WI38 (cell line): Measurements from ENCODE around the gene RCSD1.

ENCODE experiments used
- H3K4me3 ChIP-seq: 2 replicates; pipeline ENCODE4 v1.5.1; 2011; ENCODE audit warnings: low read depth, mild to moderate bottlenecking, control low read depth, low read length
- TF ChIP-seq, protein P1 (sequence below): IDR thresholded peaks from 2 replicates; pipeline ENCODE4 v1.5.1; 2012; ENCODE audit warnings: low read depth, mild to moderate bottlenecking, control low read depth, low read length

Gene RCSD1

DNA sequence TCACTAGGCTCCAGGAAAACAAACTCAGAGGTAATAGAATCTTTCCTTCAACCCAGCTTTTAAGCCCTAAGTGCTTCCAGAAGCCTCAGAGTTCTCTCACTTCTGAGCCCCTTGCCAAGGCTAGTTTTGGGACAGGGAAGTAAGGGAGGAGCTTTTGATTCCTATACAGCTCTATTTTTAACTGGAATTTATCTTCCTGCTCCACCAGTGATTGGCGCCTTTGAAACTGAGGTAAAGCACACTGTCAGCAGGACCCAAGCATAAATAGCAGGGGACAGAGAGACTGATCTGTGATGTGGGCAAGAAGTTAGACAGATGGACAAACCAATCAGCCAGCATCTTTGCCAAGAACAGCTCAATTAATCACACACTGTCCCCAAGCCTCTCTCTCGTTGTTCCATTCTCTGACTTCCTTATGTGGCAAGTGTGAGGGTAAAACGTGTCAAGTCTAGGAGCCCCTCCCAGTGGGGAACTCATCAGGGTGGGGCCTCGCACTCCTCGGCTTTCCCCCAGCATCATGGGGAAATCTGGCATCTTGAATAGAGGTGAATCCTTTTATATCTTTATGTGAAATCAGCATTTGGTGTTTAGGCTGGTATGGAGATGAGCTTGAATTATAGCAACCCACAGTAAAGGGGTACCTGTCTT lies 51.5 kb downstream of the RCSD1 start:
- TF ChIP-seq, protein P1, sequence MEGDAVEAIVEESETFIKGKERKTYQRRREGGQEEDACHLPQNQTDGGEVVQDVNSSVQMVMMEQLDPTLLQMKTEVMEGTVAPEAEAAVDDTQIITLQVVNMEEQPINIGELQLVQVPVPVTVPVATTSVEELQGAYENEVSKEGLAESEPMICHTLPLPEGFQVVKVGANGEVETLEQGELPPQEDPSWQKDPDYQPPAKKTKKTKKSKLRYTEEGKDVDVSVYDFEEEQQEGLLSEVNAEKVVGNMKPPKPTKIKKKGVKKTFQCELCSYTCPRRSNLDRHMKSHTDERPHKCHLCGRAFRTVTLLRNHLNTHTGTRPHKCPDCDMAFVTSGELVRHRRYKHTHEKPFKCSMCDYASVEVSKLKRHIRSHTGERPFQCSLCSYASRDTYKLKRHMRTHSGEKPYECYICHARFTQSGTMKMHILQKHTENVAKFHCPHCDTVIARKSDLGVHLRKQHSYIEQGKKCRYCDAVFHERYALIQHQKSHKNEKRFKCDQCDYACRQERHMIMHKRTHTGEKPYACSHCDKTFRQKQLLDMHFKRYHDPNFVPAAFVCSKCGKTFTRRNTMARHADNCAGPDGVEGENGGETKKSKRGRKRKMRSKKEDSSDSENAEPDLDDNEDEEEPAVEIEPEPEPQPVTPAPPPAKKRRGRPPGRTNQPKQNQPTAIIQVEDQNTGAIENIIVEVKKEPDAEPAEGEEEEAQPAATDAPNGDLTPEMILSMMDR, result no peak
- H3K4me3 ChIP-seq, result no peak overlapping the region

DNA sequence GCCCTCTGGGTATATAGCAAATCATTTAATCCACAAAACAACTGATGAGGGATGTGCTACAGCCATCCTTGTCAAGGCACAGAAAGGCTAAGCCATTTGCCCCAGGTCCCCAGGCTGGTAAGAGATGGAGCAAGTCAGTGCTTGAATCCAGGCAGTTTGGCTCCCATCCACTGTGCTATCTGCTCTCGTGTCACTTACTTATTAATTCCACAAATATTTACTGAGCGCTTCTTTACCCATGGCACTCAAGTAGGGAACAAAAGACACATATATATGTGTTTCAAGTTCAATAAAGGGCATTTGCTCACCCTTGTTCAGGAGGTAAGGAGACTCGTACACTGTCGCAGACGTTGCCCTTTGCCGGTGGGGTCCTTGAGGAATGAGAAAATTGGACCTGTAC lies 53.2 kb downstream of the RCSD1 start:
- TF ChIP-seq, protein P1, result no peak

DNA sequence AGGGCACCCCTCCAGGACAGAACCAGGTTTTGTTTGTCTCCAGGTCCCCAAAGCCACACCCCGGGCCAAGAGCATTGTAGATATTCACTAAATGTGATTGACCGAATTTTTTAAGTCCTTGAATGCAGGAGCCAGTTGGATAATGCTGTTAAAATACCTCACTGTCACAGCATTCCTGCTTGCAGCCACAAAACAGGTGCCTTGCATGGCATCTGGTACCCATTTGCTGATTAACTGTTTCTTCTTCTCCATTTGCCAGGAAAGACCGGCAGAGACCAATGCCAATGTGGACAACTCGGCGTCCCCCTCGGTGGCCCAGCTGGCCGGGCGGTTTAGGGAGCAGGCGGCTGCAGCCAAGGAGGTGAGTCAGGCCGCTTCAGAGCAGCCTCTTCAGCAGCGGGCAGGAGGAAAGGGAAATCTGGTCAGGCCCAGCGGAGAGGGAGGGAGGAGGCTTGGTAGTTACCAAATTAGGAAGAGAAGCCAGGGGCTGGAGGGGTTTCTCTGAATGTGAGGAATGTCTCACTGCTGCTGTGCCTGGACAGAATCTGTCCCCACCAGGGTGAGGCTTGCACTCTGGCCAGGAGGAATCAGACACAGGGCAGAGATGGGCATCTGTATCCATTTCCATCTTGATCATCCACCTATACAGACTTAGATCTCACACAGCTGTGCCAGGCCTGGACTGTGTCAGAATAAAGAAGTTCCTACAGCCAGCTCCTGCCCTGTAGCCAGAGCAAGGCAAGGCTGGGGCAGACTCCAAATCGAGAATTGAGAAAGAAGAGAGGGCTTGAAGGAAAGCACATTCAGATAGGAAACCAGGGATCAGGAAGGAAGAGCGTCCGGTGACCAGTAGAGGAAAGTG lies 53.8 kb downstream of the RCSD1 start:
- TF ChIP-seq, protein P1, result no peak
- no peak overlapping the region for H3K4me3 ChIP-seq

More for the DNA sequence above, 53.2 kb downstream of the RCSD1 start:
- H3K4me3 ChIP-seq, result no peak overlapping the region

DNA sequence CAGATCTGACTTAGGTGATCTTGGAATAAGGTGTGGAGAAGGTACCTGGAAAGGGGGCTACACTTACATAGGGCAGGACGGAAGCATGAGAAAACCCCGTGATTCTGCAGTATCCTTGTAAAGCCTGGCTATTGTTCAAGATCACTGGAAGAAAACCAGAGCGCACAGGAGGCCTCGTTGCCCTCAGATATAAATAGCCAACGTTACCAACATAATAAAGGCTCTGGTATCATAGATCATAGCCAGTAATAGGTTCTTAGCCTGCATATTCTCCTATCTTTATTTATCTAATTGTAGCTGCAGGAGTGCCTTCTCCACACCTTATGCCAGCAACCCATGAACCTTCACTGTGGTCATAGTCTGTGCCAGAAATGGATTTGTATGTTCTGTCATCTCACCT lies 55.8 kb downstream of the RCSD1 start:
- TF ChIP-seq, protein P1, result no peak
- no peak overlapping the region for H3K4me3 ChIP-seq

DNA sequence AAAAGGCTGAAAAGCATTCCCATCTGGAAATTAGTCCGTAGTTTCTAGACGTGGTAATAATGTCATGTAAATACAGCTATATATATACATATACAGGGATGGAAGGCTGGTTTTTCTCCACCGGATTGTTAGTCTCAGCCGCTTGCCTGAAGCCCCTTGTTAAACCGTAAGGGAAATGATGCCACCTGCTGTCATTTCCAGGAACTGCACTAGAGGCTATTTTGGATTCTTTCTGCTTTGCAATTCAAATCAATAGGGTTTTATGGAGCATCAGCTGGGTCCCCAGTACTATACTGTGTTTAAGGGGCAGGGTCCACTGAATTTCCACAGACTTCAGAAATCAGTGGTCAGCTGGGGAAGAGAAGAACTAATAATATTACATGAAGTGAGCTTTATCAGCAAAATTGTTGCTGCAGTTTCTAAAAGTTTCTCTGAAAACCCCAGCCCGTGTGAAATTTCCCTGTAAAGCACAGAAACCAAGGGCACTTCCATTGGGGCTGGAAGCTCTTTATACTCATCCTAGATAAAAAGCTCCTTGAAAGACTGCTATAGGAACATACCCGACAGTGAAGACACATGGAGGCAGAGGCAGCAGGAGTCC lies 58.0 kb downstream of the RCSD1 start:
- TF ChIP-seq, protein P1, result peak; percentile 78
- no peak overlapping the region for H3K4me3 ChIP-seq

DNA sequence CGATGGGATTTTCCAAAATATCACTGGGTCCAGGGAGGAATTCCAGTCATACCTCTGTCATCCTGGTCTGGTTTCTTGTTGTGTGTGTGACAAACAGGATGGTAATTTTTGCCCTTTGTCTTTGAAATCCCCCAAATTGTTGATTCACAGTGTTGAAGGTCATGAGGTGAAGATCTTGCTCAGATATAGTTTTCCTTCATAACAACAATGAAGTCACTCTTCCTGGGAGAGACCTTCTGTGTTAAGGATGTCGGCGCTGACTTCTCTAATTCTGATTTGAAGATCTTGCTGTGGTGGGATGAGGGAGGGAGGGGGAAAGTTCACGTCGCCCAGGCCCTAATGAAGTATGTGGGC lies 59.5 kb downstream of the RCSD1 start:
- H3K4me3 ChIP-seq, result no peak overlapping the region
- TF ChIP-seq, protein P1, result no peak

DNA sequence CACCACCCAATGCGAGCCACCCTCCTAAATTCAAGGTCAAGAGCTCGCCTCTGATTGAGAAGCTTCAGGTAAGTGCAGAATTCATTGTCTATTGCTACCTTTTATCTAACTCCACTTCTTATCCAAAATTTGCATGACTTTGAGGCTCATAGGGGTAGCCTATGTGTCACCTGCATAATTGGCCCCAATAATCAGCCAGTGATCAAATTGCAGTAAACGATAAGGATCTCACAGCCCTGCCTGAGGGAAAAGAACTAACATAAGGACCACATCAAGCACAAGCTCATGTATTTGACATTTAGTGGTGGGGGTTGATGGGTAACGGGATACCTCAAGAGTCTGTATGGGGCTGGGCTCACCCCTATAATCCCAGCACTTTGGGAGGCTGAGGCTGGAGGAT lies 60.0 kb downstream of the RCSD1 start:
- TF ChIP-seq, protein P1, result no peak

More for the DNA sequence above, 60.0 kb downstream of the RCSD1 start:
- no peak overlapping the region for H3K4me3 ChIP-seq
